PC-3 (cell line): ENCODE measurements around the gene SDHAF3. TPM values are rescaled to one million over a fixed set of nuclear protein-coding genes. Genes with fewer than 3 reads are reported as not detected.
"Not testable (repeated sequence)": the region's sequence is repeated elsewhere in the genome, so short reads cannot be mapped to it uniquely, and the experiment has no call there.

ENCODE experiments used
- ATAC-seq: fragments of 200-7000 bp; cut with Tn5 transposase; 2 replicates; pipeline ENCODE4 v1.9.1; 2020; ENCODE audit warnings: mild to moderate bottlenecking, moderate library complexity
- BruUV-seq: library from RNA; stranded (reverse); fragments of 400-500 nt; replicated peaks from 2 replicates; lab custom pipeline; 2021; lab: Mats Ljungman, UMichigan
- CTCF ChIA-PET: fragments of 300-600 bp; sonication (Branson Sonifier 250); formaldehyde crosslinking; loops from one replicate; lab custom pipeline; 2022; ENCODE audit warnings: antibody characterized with exemption; lab: Charles Lee
- POLR2A ChIA-PET: fragments of 300-600 bp; sonication (Branson Sonifier 250); formaldehyde crosslinking; loops from one replicate; lab custom pipeline; 2022; ENCODE audit warnings: antibody characterized with exemption; ENCODE audit not compliant: unreplicated experiment; lab: Charles Lee
- DNase-seq: peaks from one replicate; pipeline ENCODE4 v3.0.0-alpha.2; 2015
- H2AFZ ChIP-seq: fragments of 300-600 bp; sonication (generic); 2 replicates; pipeline ENCODE4 v1.6.0; 2016; ENCODE audit warnings: antibody characterized with exemption, low read length
- H3F3A ChIP-seq: fragments of 300-600 bp; sonication (generic); one replicate; pipeline ENCODE4 v1.6.0; 2017; ENCODE audit warnings: antibody characterized with exemption, low read length, control low read depth, mild to moderate bottlenecking; ENCODE audit not compliant: unreplicated experiment
- H3K27ac ChIP-seq: fragments of 300-600 bp; sonication (generic); 2 replicates; pipeline ENCODE4 v1.5.1; 2016; ENCODE audit warnings: mild to moderate bottlenecking, low read length
- H3K27me3 ChIP-seq: fragments of 300-600 bp; sonication (generic); 2 replicates; pipeline ENCODE4 v1.6.1; 2016; ENCODE audit warnings: low read length, mixed read lengths
- H3K36me3 ChIP-seq: fragments of 300-600 bp; sonication (generic); 2 replicates; pipeline ENCODE4 v1.6.1; 2016; ENCODE audit warnings: low read depth, mixed run types, low read length, mixed read lengths
- H3K4me1 ChIP-seq: fragments of 300-600 bp; sonication (generic); 2 replicates; pipeline ENCODE4 v1.5.1; 2016; ENCODE audit warnings: low read length; ENCODE audit not compliant: insufficient read depth
- H3K4me2 ChIP-seq: fragments of 300-600 bp; sonication (generic); 2 replicates; pipeline ENCODE4 v1.6.0; 2016; ENCODE audit warnings: low read length
- H3K4me3 ChIP-seq: fragments of 300-600 bp; sonication (generic); 2 replicates; pipeline ENCODE4 v1.5.1; 2016; ENCODE audit warnings: mild to moderate bottlenecking, low read length, mixed read lengths
- H3K79me2 ChIP-seq: fragments of 300-600 bp; sonication (generic); 2 replicates; pipeline ENCODE4 v1.6.1; 2017; ENCODE audit warnings: low read length, mixed read lengths
- H3K9ac ChIP-seq: fragments of 300-600 bp; sonication (generic); 2 replicates; pipeline ENCODE4 v1.6.0; 2016; ENCODE audit warnings: mild to moderate bottlenecking, low read length
- H3K9me2 ChIP-seq: fragments of 300-600 bp; sonication (generic); replicated peaks from 2 replicates; pipeline ENCODE4 v1.6.1; 2016; ENCODE audit warnings: mixed run types, low read length, mixed read lengths
- H3K9me3 ChIP-seq: fragments of 300-600 bp; sonication (generic); 2 replicates; pipeline ENCODE4 v1.6.1; 2016; ENCODE audit warnings: low read length, mixed read lengths
- H4K20me1 ChIP-seq: fragments of 300-600 bp; sonication (generic); 2 replicates; pipeline ENCODE4 v1.6.1; 2016; ENCODE audit warnings: low read length, mixed read lengths
- EZH2 ChIP-seq: fragments of 300-600 bp; sonication (generic); IDR thresholded peaks from one replicate; pipeline ENCODE4 v1.6.1; 2017; ENCODE audit warnings: antibody characterized with exemption, mild to moderate bottlenecking, low read length; ENCODE audit not compliant: unreplicated experiment
- EZH2phosphoT487 ChIP-seq: fragments of 300-600 bp; sonication (generic); IDR thresholded peaks from 2 replicates; pipeline ENCODE4 v1.6.1; 2018; ENCODE audit warnings: mild to moderate bottlenecking, antibody characterized with exemption, low read length, borderline replicate concordance
- intact Hi-C: fragments of 100-400 bp; cut with micrococcal nuclease; formaldehyde crosslinking; loops from 2 replicates; pipeline ENCODE4 v1.9.0; 2023
- total RNA-seq: library from RNA; depleted of rRNA; stranded (reverse); fragments of >200 nt; gene quantifications from 2 replicates; pipeline ENCODE4 v1.2.3, GENCODE V29; 2014
- TF ChIP-seq, protein P1 (sequence below): fragments of 300-600 bp; sonication (generic); conservative IDR thresholded peaks from 2 replicates; pipeline ENCODE4 v1.5.1; 2017; ENCODE audit warnings: antibody characterized with exemption, low read depth, mild to moderate bottlenecking, low read length

The SDHAF3 gene
- total RNA-seq, 1 experiment from 2014 or later: 19.9 TPM

DNA sequence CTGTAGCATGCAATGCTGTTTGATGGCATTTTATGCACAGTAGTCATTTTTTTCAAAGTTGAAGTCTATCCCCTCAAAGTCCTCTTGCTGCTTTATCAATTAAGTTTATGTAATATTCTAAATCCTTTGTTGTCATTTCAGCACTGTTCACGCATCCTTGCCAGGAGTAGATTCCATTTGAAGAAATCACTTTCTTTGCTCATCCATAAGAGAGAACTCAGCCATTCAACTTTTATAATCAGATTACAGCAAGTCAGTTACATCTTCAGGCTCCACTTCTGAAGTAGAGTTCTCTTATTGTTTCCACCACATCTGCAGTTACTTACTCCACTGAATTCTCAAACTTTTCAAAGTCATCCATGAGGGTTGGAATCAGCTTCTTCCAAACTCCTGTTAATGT lies 32.3 kb downstream of the SDHAF3 start:
- Histone ChIP-seq H3K4me2 (no peak overlapping the region), H2AFZ (no peak overlapping the region), H3K27me3 (no peaks in the 10 kb centered on the region), H3K36me3 (no peaks in the 10 kb centered on the region), H3F3A (no peaks in the 10 kb centered on the region), H3K4me1 (no peaks in the 10 kb centered on the region), H3K27ac (no peak overlapping the region), H4K20me1 (no peaks in the 10 kb centered on the region), H3K9me2 (no peaks in the 10 kb centered on the region), H3K79me2 (no peaks in the 10 kb centered on the region), H3K9ac (no peak overlapping the region), H3K9me3 (no peaks in the 10 kb centered on the region), H3K4me3 (no peak overlapping the region)
- DNase-seq (no peak), ATAC-seq (no peak)
- ChIA-PET POLR2A (interaction anchor here (0.6 kb wide), 1 partner anchor 1540 kb away, joined by 12 read pairs; no protein-coding TSS in a partner anchor), CTCF (no interaction called here)
- intact Hi-C loops: no loop called here
- TF ChIP-seq, protein P1, sequence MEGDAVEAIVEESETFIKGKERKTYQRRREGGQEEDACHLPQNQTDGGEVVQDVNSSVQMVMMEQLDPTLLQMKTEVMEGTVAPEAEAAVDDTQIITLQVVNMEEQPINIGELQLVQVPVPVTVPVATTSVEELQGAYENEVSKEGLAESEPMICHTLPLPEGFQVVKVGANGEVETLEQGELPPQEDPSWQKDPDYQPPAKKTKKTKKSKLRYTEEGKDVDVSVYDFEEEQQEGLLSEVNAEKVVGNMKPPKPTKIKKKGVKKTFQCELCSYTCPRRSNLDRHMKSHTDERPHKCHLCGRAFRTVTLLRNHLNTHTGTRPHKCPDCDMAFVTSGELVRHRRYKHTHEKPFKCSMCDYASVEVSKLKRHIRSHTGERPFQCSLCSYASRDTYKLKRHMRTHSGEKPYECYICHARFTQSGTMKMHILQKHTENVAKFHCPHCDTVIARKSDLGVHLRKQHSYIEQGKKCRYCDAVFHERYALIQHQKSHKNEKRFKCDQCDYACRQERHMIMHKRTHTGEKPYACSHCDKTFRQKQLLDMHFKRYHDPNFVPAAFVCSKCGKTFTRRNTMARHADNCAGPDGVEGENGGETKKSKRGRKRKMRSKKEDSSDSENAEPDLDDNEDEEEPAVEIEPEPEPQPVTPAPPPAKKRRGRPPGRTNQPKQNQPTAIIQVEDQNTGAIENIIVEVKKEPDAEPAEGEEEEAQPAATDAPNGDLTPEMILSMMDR: no peak
- TF ChIP-seq EZH2phosphoT487 (no peak), EZH2 (no peak)
- no TSS peak for BruUV-seq

DNA sequence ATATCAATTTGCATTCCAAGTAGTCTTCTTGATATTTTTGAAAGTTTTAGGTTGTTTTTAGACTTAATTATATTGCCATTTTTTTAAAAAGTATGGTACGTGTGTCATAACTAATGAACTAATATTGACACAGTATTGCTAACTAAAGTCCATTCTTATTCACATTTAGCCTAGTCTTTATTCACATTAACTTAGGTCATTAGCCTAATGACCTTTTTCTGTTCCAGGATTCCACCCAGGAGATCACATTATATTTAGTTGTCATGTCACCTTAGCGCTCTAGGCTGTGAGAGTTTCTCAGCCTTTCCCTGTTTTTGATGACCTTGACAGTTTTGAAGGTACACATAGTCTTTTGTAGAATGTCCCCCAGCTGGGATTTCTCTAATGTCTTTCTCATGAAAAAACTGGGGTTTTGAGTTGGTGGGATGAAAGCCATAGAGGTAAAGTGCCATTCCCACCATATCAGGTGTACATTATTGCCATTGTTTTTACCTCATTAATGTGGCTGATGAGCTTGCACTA lies 38.5 kb downstream of the SDHAF3 start:
- POLR2A ChIA-PET: no interaction called here
- TF ChIP-seq, protein P1: no peak
- no peak for TF ChIP-seq EZH2phosphoT487
- no peak overlapping the region for H3K27ac ChIP-seq
- no peak overlapping the region for H3K4me2 ChIP-seq
- CTCF ChIA-PET: no interaction called here
- H3K4me1 ChIP-seq: no peaks in the 10 kb centered on the region
- H3F3A ChIP-seq: no peaks in the 10 kb centered on the region
- no peak for ATAC-seq
- no peaks in the 10 kb centered on the region for H3K9me3 ChIP-seq
- no peaks in the 10 kb centered on the region for H3K9me2 ChIP-seq
- DNase-seq: no peak
- no peaks in the 10 kb centered on the region for H3K36me3 ChIP-seq
- BruUV-seq: no TSS peak
- no peak overlapping the region for H3K9ac ChIP-seq
- H3K27me3 ChIP-seq: no peaks in the 10 kb centered on the region
- no peaks in the 10 kb centered on the region for H4K20me1 ChIP-seq
- intact Hi-C loops: no loop called here
- no peak overlapping the region for H3K4me3 ChIP-seq
- no peak overlapping the region for H2AFZ ChIP-seq
- no peaks in the 10 kb centered on the region for H3K79me2 ChIP-seq

DNA sequence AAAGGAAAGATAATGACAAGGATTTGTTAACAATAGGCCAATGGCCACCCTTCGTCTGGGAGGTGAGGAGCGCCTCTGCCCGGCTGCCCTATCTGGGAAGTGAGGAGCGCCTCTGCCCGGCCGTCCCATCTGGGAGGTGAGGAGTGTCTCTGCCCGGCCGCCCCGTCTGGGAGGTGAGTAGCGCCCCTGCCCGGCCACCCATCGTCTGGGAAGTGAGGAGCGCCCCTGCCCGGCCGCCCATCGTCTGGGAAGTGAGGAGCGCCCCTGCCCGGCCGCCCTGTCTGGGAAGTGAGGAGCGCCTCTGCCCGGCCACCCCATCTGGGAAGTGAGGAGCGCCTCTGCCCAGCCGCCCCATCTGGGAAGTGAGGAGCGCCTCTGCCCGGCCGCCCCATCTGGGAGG lies 42.5 kb downstream of the SDHAF3 start:
- BruUV-seq, H3K4me3 ChIP-seq, H3K9me2 ChIP-seq, intact Hi-C loops, H3K27me3 ChIP-seq, H3K36me3 ChIP-seq, H2AFZ ChIP-seq, H3K9me3 ChIP-seq, CTCF ChIA-PET, H4K20me1 ChIP-seq, H3K9ac ChIP-seq, DNase-seq, H3K4me2 ChIP-seq, H3K27ac ChIP-seq, H3F3A ChIP-seq, ATAC-seq, H3K79me2 ChIP-seq, H3K4me1 ChIP-seq, POLR2A ChIA-PET: not testable (repeated sequence)

DNA sequence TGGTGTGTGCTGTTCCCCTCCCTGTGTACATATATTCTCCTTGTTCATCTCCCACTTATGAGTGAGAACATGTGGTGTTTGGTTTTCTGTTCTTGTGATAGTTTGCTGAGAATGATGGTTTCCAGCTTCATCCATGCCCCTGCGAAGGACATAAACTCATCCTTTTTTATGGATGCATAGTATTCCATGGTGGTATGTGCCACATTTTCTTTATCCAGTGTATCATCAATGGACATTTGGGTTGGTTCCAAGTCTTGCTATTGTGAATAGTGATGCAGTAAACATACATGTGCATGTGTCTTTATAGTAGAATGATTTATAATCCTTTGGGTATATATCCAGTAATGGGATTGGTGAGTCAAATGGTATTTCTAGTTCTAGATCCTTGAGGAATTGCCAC lies 44.1 kb downstream of the SDHAF3 start:
- H3K27me3 ChIP-seq, H3K9me2 ChIP-seq, H3K4me1 ChIP-seq, H2AFZ ChIP-seq, H3K27ac ChIP-seq, POLR2A ChIA-PET, H3F3A ChIP-seq, intact Hi-C loops, DNase-seq, BruUV-seq, H3K4me2 ChIP-seq, H3K9ac ChIP-seq, H3K9me3 ChIP-seq, CTCF ChIA-PET, H3K36me3 ChIP-seq, H3K4me3 ChIP-seq, H4K20me1 ChIP-seq, ATAC-seq, H3K79me2 ChIP-seq: not testable (repeated sequence)
